Lower leg skin (tissue), 3 donors: ENCODE measurements around the gene PLEKHB2.

Source experiments
- CTCF ChIP-seq, 3 donors: fragments of 450-650 bp; IDR thresholded peaks; one replicate each; pipeline ENCODE4 v1.5.1; 2016; ENCODE audit warnings: antibody characterized with exemption in 3 of 3, mild to moderate bottlenecking in 3 of 3, moderate library complexity in 2 of 3
- POLR2A ChIP-seq, 2 donors: fragments of 450-650 bp; IDR thresholded peaks; one replicate each; pipeline ENCODE4 v1.6.1; 2016 to 2017; ENCODE audit warnings: antibody characterized with exemption in 2 of 2, mild to moderate bottlenecking in 1 of 2, moderate library complexity in 1 of 2

- TF ChIP-seq POLR2A (IDR thresholded peaks at IDR 0.05) = no peak
- TF ChIP-seq CTCF (IDR thresholded peaks at IDR 0.05) = no peak
Observed at GRCh38 chr2:131155208-131155855, 50.2 kb downstream of the PLEKHB2 start.
